CD14-positive monocyte (primary cell): ENCODE measurements around the gene TRIM51. TPM values are rescaled to one million over a fixed set of nuclear protein-coding genes. Genes with fewer than 3 reads are reported as not detected.

Experiments
- DNase-seq, 3 donors: peaks; one replicate each; pipeline ENCODE4 v3.0.0-alpha.2; 2011 to 2022
- H2AFZ ChIP-seq: 2 replicates; pipeline ENCODE4 v1.6.0; 2012; ENCODE audit warnings: mild to moderate bottlenecking, low read depth, low read length, inconsistent platforms; ENCODE audit not compliant: insufficient read depth, poor library complexity, severe bottlenecking
- H3K27ac ChIP-seq, 2 donors: 1 replicate in 1 of 2; 2 replicates in 1 of 2; pipeline ENCODE4 v1.5.1; 2012 to 2013; ENCODE audit warnings: low read length in 2 of 2, control low read depth in 1 of 2, inconsistent platforms in 1 of 2, low read depth in 1 of 2, mild to moderate bottlenecking in 1 of 2
- H3K27me3 ChIP-seq, 2 donors: one replicate each; pipeline versions ENCODE4 v1.6.0 to v1.6.1; 2011 to 2013; ENCODE audit warnings: low read length in 2 of 2; ENCODE audit not compliant: control insufficient read depth in 2 of 2, insufficient read depth in 2 of 2
- H3K36me3 ChIP-seq, 2 donors: replicated peaks in 1 of 2; 1 replicate in 1 of 2; 2 replicates in 1 of 2; pipeline versions ENCODE4 v1.5.1 to v1.6.1; 2012 to 2013; ENCODE audit warnings: low read length in 2 of 2, control low read depth in 1 of 2, inconsistent platforms in 1 of 2, mild to moderate bottlenecking in 1 of 2; ENCODE audit not compliant: insufficient read depth in 2 of 2, control insufficient read depth in 1 of 2
- H3K4me1 ChIP-seq, 2 donors: 1 replicate in 1 of 2; 2 replicates in 1 of 2; pipeline versions ENCODE4 v1.5.1 to v1.6.1; 2012 to 2013; ENCODE audit warnings: low read length in 2 of 2, control low read depth in 1 of 2, inconsistent platforms in 1 of 2, mild to moderate bottlenecking in 1 of 2, moderate library complexity in 1 of 2; ENCODE audit not compliant: insufficient read depth in 2 of 2, control insufficient read depth in 1 of 2
- H3K4me2 ChIP-seq: replicated peaks from 2 replicates; pipeline ENCODE3; 2012; ENCODE audit warnings: low read length, moderate library complexity, mild to moderate bottlenecking; ENCODE audit not compliant: poor library complexity, severe bottlenecking; ENCODE audit errors: extremely low read depth
- H3K4me3 ChIP-seq, 3 experiments: fragments of 200-600 bp in 1 of 3; sonication (generic) in 1 of 3; replicated peaks in 1 of 3; 1 replicate in 2 of 3; 2 replicates in 1 of 3; pipeline ENCODE4 v1.5.1; 2011 to 2013; ENCODE audit warnings: low read length in 3 of 3, mild to moderate bottlenecking in 3 of 3, control low read depth in 2 of 3, low read depth in 2 of 3, inconsistent platforms in 1 of 3, moderate library complexity in 1 of 3
- H3K79me2 ChIP-seq: 2 replicates; pipeline ENCODE4 v1.6.0; 2012; ENCODE audit warnings: mild to moderate bottlenecking, control low read depth, inconsistent platforms, low read length, moderate library complexity; ENCODE audit not compliant: insufficient read depth
- H3K9ac ChIP-seq: 2 replicates; pipeline ENCODE4 v1.6.0; 2017; ENCODE audit warnings: low read length, mild to moderate bottlenecking; ENCODE audit not compliant: insufficient read depth, poor library complexity, severe bottlenecking
- H3K9me3 ChIP-seq, 2 donors: replicated peaks in 1 of 2; 1 replicate in 1 of 2; 2 replicates in 1 of 2; pipeline versions ENCODE4 v1.5.1 to v1.6.1; 2012 to 2013; ENCODE audit warnings: low read length in 2 of 2, control low read depth in 1 of 2; ENCODE audit not compliant: control insufficient read depth in 1 of 2, insufficient read depth in 1 of 2
- H4K20me1 ChIP-seq: 2 replicates; pipeline ENCODE4 v1.6.0; 2012; ENCODE audit warnings: mild to moderate bottlenecking, low read length, control low read depth, moderate library complexity; ENCODE audit not compliant: insufficient read depth
- H3K27ac Mint-ChIP-seq, 7 donors: one replicate each; pipeline ENCODE4 v1.8.0; 2020; ENCODE audit warnings: mild to moderate bottlenecking in 7 of 7, mixed read lengths in 7 of 7, moderate library complexity in 6 of 7, inconsistent platforms in 2 of 7
- H3K27me3 Mint-ChIP-seq, 3 donors: one replicate each; pipeline ENCODE4 v1.8.0; 2021 to 2022; ENCODE audit warnings: low read depth in 3 of 3, mild to moderate bottlenecking in 3 of 3, mixed read lengths in 3 of 3, moderate library complexity in 3 of 3, inconsistent platforms in 1 of 3
- H3K36me3 Mint-ChIP-seq, 2 donors: one replicate each; pipeline ENCODE4 v1.8.0; 2020; ENCODE audit warnings: mixed read lengths in 2 of 2, inconsistent platforms in 1 of 2, mild to moderate bottlenecking in 1 of 2
- H3K4me1 Mint-ChIP-seq: one replicate; pipeline ENCODE4 v1.8.0; 2020; ENCODE audit warnings: mild to moderate bottlenecking, mixed read lengths
- H3K4me3 Mint-ChIP-seq, 2 donors: one replicate each; pipeline ENCODE4 v1.8.0; 2020; ENCODE audit warnings: mild to moderate bottlenecking in 2 of 2, mixed read lengths in 2 of 2, moderate library complexity in 1 of 2
- H3K9me3 Mint-ChIP-seq, 7 donors: one replicate each; pipeline ENCODE4 v1.8.0; 2020 to 2022; ENCODE audit warnings: mixed read lengths in 7 of 7, mild to moderate bottlenecking in 6 of 7, moderate library complexity in 6 of 7, inconsistent platforms in 2 of 7
- CTCF ChIP-seq: fragments of 200-600 bp; IDR thresholded peaks from one replicate; pipeline ENCODE4 v1.8.0; 2022; ENCODE audit warnings: antibody characterized with exemption, mild to moderate bottlenecking
- WGBS: methylation state at CpG from one replicate; pipeline ENCODE4 v1.1.5; 2013; ENCODE audit warnings: missing lambda C conversion rate; ENCODE audit not compliant: insufficient coverage; 5-methylcytosine and 5-hydroxymethylcytosine counted together
- intact Hi-C, 2 donors: fragments of 100-400 bp; cut with micrococcal nuclease; formaldehyde crosslinking; loops; one replicate each; pipeline versions ENCODE4 v1.15.0 to v1.15.1; 2023
- polyA plus RNA-seq, 3 donors: library from polyadenylated mRNA; depleted of rRNA in 1 of 3; unstranded in 2 of 3; stranded (reverse) in 1 of 3; fragments of 300-500 nt in 2 of 3; fragments of >200 nt in 1 of 3; fragmentation: Illumina TruSeq in 2 of 3; gene quantifications; 1 replicate in 2 of 3; 2 replicates in 1 of 3; pipeline ENCODE4 v1.2.3, GENCODE V29; 2012 to 2021

Gene TRIM51
- polyA plus RNA-seq, 3 donors = not detected

- H3K27ac ChIP-seq = no peak overlapping the region
- H3K4me3 ChIP-seq = no peak overlapping the region
- no peaks in the 10 kb centered on the region for H4K20me1 ChIP-seq
- no peak overlapping the region for H3K4me2 ChIP-seq
- Mint-ChIP-seq H3K27ac (no peak overlapping the region), H3K4me1 (no peaks in the 10 kb centered on the region), H3K4me3 (no peak overlapping the region), H3K27me3 (no peaks in the 10 kb centered on the region), H3K9me3 (peaks cover 3 to 19% (median 10%) of the 10 kb centered on the region in 7 donors), H3K36me3 (no peaks in the 10 kb centered on the region)
- H3K36me3 ChIP-seq = no peaks in the 10 kb centered on the region
- no peak for TF ChIP-seq CTCF
- intact Hi-C loops = no loop called here
- no peak overlapping the region for H3K9ac ChIP-seq
- H2AFZ ChIP-seq = no peak overlapping the region
- DNase-seq = no peak
- peaks cover 13 to 21% of the 10 kb centered on the region in 2 donors for H3K9me3 ChIP-seq
- no peaks in the 10 kb centered on the region for H3K27me3 ChIP-seq
- H3K79me2 ChIP-seq = no peaks in the 10 kb centered on the region
- 78% methylated on average over 4 of the region's 8 CpGs for WGBS
- H3K4me1 ChIP-seq = no peaks in the 10 kb centered on the region
These were observed 12.1 kb downstream of the TRIM51 start for GRCh38 chr11:55895216-55895615.

- H3K36me3 Mint-ChIP-seq = no peaks in the 10 kb centered on the region
- peaks cover 0 to 9% (median 0%) of the 10 kb centered on the region in 7 donors for H3K9me3 Mint-ChIP-seq
- H3K36me3 ChIP-seq = no peaks in the 10 kb centered on the region
- H3K4me1 ChIP-seq = no peaks in the 10 kb centered on the region
- no peak overlapping the region for H2AFZ ChIP-seq
- no peak for TF ChIP-seq CTCF
- no peak for DNase-seq
- no CpG with 5 or more reads among the region's 2 CpGs for WGBS
- H3K79me2 ChIP-seq = no peaks in the 10 kb centered on the region
- H3K4me3 ChIP-seq = no peak overlapping the region
- no peaks in the 10 kb centered on the region for H3K9me3 ChIP-seq
- H3K27me3 ChIP-seq = no peaks in the 10 kb centered on the region
- no peak overlapping the region for H3K4me3 Mint-ChIP-seq
- H3K27ac Mint-ChIP-seq = no peak overlapping the region
- peaks cover 0 to 1% (median 0%) of the 10 kb centered on the region in 3 donors for H3K27me3 Mint-ChIP-seq
- intact Hi-C loops = no loop called here
- H3K9ac ChIP-seq = no peak overlapping the region
- no peak overlapping the region for H3K4me2 ChIP-seq
- no peaks in the 10 kb centered on the region for H3K4me1 Mint-ChIP-seq
- H4K20me1 ChIP-seq = no peaks in the 10 kb centered on the region
- H3K27ac ChIP-seq = no peak overlapping the region
These were observed 19.2 kb downstream of the TRIM51 start for GRCh38 chr11:55902308-55902707.
